Camera-type eye (tissue), 1 donor: ENCODE measurements around the gene PARG. TPM values are rescaled to one million over a fixed set of nuclear protein-coding genes. Genes with fewer than 3 reads are reported as not detected.

Experiments
- total RNA-seq: library from RNA; depleted of rRNA; stranded (reverse); fragments of >200 nt; gene quantifications from one replicate; pipeline ENCODE4 v1.2.3, GENCODE V29; 2014

The PARG gene
- 91.0 TPM for total RNA-seq

DNA sequence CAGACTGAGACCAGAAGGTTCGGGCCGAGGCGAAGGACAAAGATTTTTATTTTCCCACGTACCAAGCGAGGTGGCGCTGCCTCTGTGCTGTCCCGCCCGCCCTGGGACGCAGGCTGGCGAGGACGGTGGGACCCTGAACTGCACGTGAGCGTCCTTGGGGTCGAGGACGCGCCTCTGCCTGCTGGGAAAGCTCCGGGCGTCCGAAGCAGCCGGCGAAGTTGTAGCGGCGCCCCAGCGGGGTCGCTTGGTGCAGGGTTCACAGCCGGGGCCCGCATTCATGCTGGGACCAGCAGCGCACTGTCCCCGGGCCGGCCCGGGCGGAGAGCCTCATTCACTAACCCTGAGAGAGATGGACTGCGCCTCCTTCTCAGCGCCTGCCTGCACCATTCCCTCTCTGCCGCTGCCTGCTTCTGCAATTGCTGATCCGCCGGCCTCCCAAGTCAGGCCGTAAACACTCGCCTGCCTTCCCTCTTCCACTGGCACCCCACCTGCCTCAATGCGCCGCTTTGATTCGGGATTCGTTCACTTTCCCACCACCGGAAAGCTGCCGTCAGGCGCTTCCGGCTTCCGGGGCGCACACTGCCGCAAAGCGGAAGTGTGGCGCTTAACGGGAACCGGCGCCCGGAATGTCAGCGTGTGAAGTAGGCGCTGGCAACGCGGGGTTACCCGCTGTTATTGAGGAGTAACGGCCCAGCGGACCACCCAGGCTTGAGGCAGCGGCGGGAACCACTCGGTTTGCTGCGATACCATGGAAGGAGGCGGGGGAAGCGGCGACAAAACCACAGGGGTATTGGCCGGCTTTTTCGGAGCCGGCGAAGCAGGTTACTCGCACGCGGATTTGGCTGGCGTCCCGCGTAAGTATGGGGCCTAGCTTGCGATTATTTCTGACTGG lies at the start of gene PARG, which contains the start of gene TIMM23B:
Gene PARG, minus strand, starts transcription at position 581 of the 892 bp plus-strand sequence. Its CDS starts 302 bp downstream, at position 279.
Gene TIMM23B, plus strand, starts transcription at position 607 of the 892 bp plus-strand sequence. Its CDS starts 142 bp downstream, at position 749.

DNA sequence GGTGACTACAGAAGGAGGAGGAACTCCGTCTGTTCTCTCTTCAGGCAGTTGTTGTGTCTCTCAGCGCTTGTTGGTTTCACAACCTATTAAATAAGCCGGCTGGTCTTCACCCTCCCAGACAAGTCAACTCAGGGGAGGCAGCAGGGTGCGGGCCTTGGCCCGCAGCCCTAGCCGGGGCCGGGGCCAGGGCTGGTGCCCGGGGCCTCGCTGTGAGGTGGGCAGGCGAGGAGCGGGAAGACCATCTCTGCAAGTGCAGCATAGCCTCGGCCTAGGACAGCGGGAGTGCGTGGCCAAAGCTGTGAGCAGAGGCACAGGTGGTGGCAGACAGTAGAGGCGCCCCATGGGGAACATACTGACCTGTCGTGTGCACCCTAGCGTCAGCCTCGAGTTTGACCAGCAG lies 46.5 kb upstream of the PARG start, which contains the start of gene AGAP6:
Gene AGAP6, plus strand, starts transcription at position 31 of the 400 bp plus-strand sequence. Its CDS starts 310 bp downstream, at position 341.

Other genes starting within 250 kb of the PARG start
- 15.8 TPM for gene OGDHL, start 179.7 kb downstream of the PARG start, total RNA-seq
- gene TIMM23B, start within 50 bp of the PARG start, total RNA-seq, result 27.1 TPM
- gene AGAP6, start 46.4 kb upstream of the PARG start, total RNA-seq, result 8.5 TPM
- 41.3 TPM for gene WASHC2A, start 125.9 kb upstream of the PARG start, total RNA-seq